GM23338 (cell line): ENCODE results near the gene ACP5. TPM values are rescaled to one million over a fixed set of nuclear protein-coding genes. Genes with fewer than 3 reads are reported as not detected.
A peak's percentile ranks its signal among the peaks of the same experiment; 100 is the strongest.

ENCODE experiments used
- ATAC-seq: fragments of 200-7000 bp; cut with Tn5 transposase; 3 replicates; pipeline ENCODE4 v1.9.1; 2020
- DNase-seq: peaks from one replicate; pipeline ENCODE4 v3.0.0-alpha.2; 2015; ENCODE audit warnings: low spot score
- H2AFZ ChIP-seq: fragments of 200-600 bp; sonication (generic); 2 replicates; pipeline ENCODE4 v1.8.0; 2016; ENCODE audit warnings: antibody characterized with exemption, mild to moderate bottlenecking, moderate library complexity
- H3F3A ChIP-seq: fragments of 200-600 bp; sonication (generic); replicated peaks from 2 replicates; pipeline ENCODE4 v1.8.0; 2017; ENCODE audit warnings: antibody characterized with exemption, mixed run types, low read depth
- H3K27ac ChIP-seq: fragments of 200-600 bp; sonication (generic); 2 replicates; pipeline ENCODE4 v1.6.1; 2016; ENCODE audit warnings: low read depth
- H3K27me3 ChIP-seq: fragments of 200-600 bp; sonication (generic); 2 replicates; pipeline ENCODE4 v1.8.0; 2016; ENCODE audit warnings: mild to moderate bottlenecking, mixed run types, moderate library complexity; ENCODE audit not compliant: insufficient read depth
- H3K36me3 ChIP-seq: fragments of 200-600 bp; sonication (generic); 2 replicates; pipeline ENCODE4 v1.8.0; 2016; ENCODE audit warnings: mild to moderate bottlenecking; ENCODE audit not compliant: insufficient read depth
- H3K4me1 ChIP-seq: fragments of 200-600 bp; sonication (generic); 2 replicates; pipeline ENCODE4 v1.8.0; 2016; ENCODE audit warnings: mild to moderate bottlenecking, moderate library complexity; ENCODE audit not compliant: insufficient read depth
- H3K4me2 ChIP-seq: fragments of 200-600 bp; sonication (generic); 2 replicates; pipeline ENCODE4 v1.7.1; 2017; ENCODE audit warnings: mixed run types
- H3K4me3 ChIP-seq: fragments of 200-600 bp; sonication (generic); 2 replicates; pipeline ENCODE4 v1.6.1; 2016; ENCODE audit warnings: mixed run types
- H3K79me2 ChIP-seq: fragments of 200-600 bp; sonication (generic); replicated peaks from 2 replicates; pipeline ENCODE4 v1.8.0; 2017; ENCODE audit warnings: mild to moderate bottlenecking; ENCODE audit not compliant: insufficient read depth
- H3K9me2 ChIP-seq: fragments of 200-600 bp; sonication (generic); 2 replicates; pipeline ENCODE4 v1.8.0; 2017; ENCODE audit not compliant: insufficient read depth
- H4K20me1 ChIP-seq: fragments of 200-600 bp; sonication (generic); replicated peaks from 2 replicates; pipeline ENCODE4 v1.8.0; 2017; ENCODE audit warnings: mild to moderate bottlenecking; ENCODE audit not compliant: insufficient read depth
- H3K27ac Mint-ChIP-seq: 2 replicates; pipeline ENCODE4 v1.8.0; 2020; ENCODE audit warnings: inconsistent platforms, mild to moderate bottlenecking, moderate library complexity, mixed read lengths
- H3K27me3 Mint-ChIP-seq: 3 replicates; pipeline ENCODE4 v1.8.0; 2022; ENCODE audit warnings: low read depth, mild to moderate bottlenecking, moderate library complexity, mixed read lengths, inconsistent platforms; ENCODE audit not compliant: insufficient read depth, poor library complexity
- H3K36me3 Mint-ChIP-seq: 3 replicates; pipeline ENCODE4 v1.8.0; 2021; ENCODE audit warnings: low read depth, mild to moderate bottlenecking, inconsistent platforms, moderate library complexity, mixed read lengths
- H3K4me1 Mint-ChIP-seq: 3 replicates; pipeline ENCODE4 v1.8.0; 2020; ENCODE audit warnings: mild to moderate bottlenecking, inconsistent platforms, mixed read lengths
- H3K4me3 Mint-ChIP-seq: 3 replicates; pipeline ENCODE4 v1.8.0; 2021; ENCODE audit warnings: moderate library complexity, mild to moderate bottlenecking, inconsistent platforms, mixed read lengths
- H3K9me3 Mint-ChIP-seq: 3 replicates; pipeline ENCODE4 v1.8.0; 2020; ENCODE audit warnings: moderate library complexity, mild to moderate bottlenecking, inconsistent platforms, mixed read lengths
- CREB1 ChIP-seq: fragments of 250-450 bp; sonication (Bioruptor Pico); IDR thresholded peaks from 2 replicates; pipeline ENCODE4 v1.5.0; 2020; ENCODE audit warnings: low read depth, mild to moderate bottlenecking, moderate library complexity
- CTCF ChIP-seq, 2 experiments: fragments of 200-600 bp in 1 of 2; sonication (generic) in 1 of 2; conservative IDR thresholded peaks; 2 replicates each; pipeline versions ENCODE4 v1.5.1 to v1.6.1; 2016 to 2017; ENCODE audit warnings: antibody characterized with exemption in 2 of 2, low read depth in 2 of 2, mild to moderate bottlenecking in 2 of 2, moderate library complexity in 1 of 2
- ETS1 ChIP-seq: IDR thresholded peaks from 2 replicates; pipeline ENCODE4 v1.6.1; 2016; ENCODE audit warnings: antibody characterized with exemption
- EZH2 ChIP-seq: fragments of 200-600 bp; sonication (generic); IDR thresholded peaks from one replicate; pipeline ENCODE4 v1.8.0; 2017; ENCODE audit warnings: antibody characterized with exemption, mild to moderate bottlenecking, low read depth; ENCODE audit not compliant: unreplicated experiment
- EZH2phosphoT487 ChIP-seq: fragments of 200-600 bp; sonication (generic); IDR thresholded peaks from one replicate; pipeline ENCODE4 v1.8.1; 2018; ENCODE audit warnings: antibody characterized with exemption; ENCODE audit not compliant: unreplicated experiment
- JUNB ChIP-seq: IDR thresholded peaks from one replicate; pipeline ENCODE4 v1.6.1; 2016; ENCODE audit warnings: antibody characterized with exemption; ENCODE audit not compliant: unreplicated experiment
- NANOG ChIP-seq: IDR thresholded peaks from 2 replicates; pipeline ENCODE4 v1.6.1; 2016; ENCODE audit warnings: antibody characterized with exemption, borderline replicate concordance
- POLR2AphosphoS5 ChIP-seq: IDR thresholded peaks from 2 replicates; pipeline ENCODE4 v1.6.1; 2016; ENCODE audit warnings: antibody characterized with exemption, low read depth
- REST ChIP-seq: IDR thresholded peaks from one replicate; pipeline ENCODE4 v1.6.1; 2018; ENCODE audit warnings: antibody characterized with exemption; ENCODE audit not compliant: unreplicated experiment
- STAT1 ChIP-seq: IDR thresholded peaks from one replicate; pipeline ENCODE4 v1.6.1; 2016; ENCODE audit warnings: antibody characterized with exemption; ENCODE audit not compliant: unreplicated experiment
- ZNF114 ChIP-seq: fragments of 250-450 bp; sonication (Bioruptor Pico); IDR thresholded peaks from 2 replicates; pipeline ENCODE4 v1.5.0; 2020; ENCODE audit warnings: mild to moderate bottlenecking, moderate library complexity
- ZNF331 ChIP-seq: fragments of 250-450 bp; sonication (Bioruptor Pico); IDR thresholded peaks from 2 replicates; pipeline ENCODE4 v1.5.0; 2020; ENCODE audit warnings: low read depth, mild to moderate bottlenecking, moderate library complexity
- ZNF462 ChIP-seq: fragments of 250-450 bp; sonication (Bioruptor Pico); IDR thresholded peaks from 2 replicates; pipeline ENCODE4 v1.5.0; 2020; ENCODE audit warnings: mild to moderate bottlenecking, moderate library complexity
- long read RNA-seq: library from polyadenylated mRNA; unstranded; transcript quantifications from one replicate; pipeline ENCODE4 v2.0.0, GENCODE V29; 2020; ENCODE audit not compliant: unreplicated experiment
- polyA plus RNA-seq: library from polyadenylated mRNA; unstranded; fragments of >200 nt; fragmentation: Nextera tagmentation; extraction: Ambion mirVana; gene quantifications from 2 replicates; pipeline ENCODE4 v1.2.1, GENCODE V29; 2016
- total RNA-seq: library from RNA; depleted of rRNA; stranded (reverse); fragments of >200 nt; shearing (Covaris generic); gene quantifications from 2 replicates; pipeline ENCODE4 v1.2.3, GENCODE V29; 2014; rRNA removed

Gene ACP5
- total RNA-seq (12.4 and 12.8 TPM in 2 replicates), polyA plus RNA-seq (5.6 and 6.7 TPM in 2 replicates)
- long read RNA-seq, partial matches to known transcripts: 0 of 1 reads
- long read RNA-seq, other reads (novel, unspliced or antisense): 0 of 1 reads

- Histone ChIP-seq H3K4me2 (peak within 1 kb of the TSS; percentile 83), H2AFZ (peak within 1 kb of the TSS; percentile 96), H3K79me2 (no peaks in the 10 kb centered on the region), H3K4me1 (no peaks in the 10 kb centered on the region), H4K20me1 (no peaks in the 10 kb centered on the region), H3F3A (0 out of 2 replicates have a peak, but pooled peaks cover 3% of the 10 kb centered on the region), H3K36me3 (no peaks in the 10 kb centered on the region), H3K4me3 (peak within 1 kb of the TSS; percentile 70), H3K27ac (no peak within 1 kb of the TSS), H3K9me2 (no peaks in the 10 kb centered on the region), H3K27me3 (peaks cover 6% of the 10 kb centered on the region; the same call in 1 of the 2 replicates)
- Mint-ChIP-seq H3K4me1 (peaks cover 9% of the 10 kb centered on the region; the same call in 1 of the 3 replicates), H3K27me3 (peaks cover 17% of the 10 kb centered on the region), H3K27ac (no peak within 1 kb of the TSS), H3K36me3 (no peaks in the 10 kb centered on the region), H3K9me3 (no peaks in the 10 kb centered on the region), H3K4me3 (peak within 1 kb of the TSS; percentile 62)
- DNase-seq (no peak), ATAC-seq (peak; percentile 6; the same call in 2 of the 3 replicates)
- TF ChIP-seq ZNF331 (CRISPR knock-in tag) (no peak), CREB1 (no peak), ZNF114 (CRISPR knock-in tag) (no peak), EZH2phosphoT487 (no peak), STAT1 (no peak), REST (no peak), ZNF462 (CRISPR knock-in tag) (no peak), EZH2 (no peak), CTCF (conservative IDR thresholded peaks at IDR 0.05; ENCODE audit: low read depth in 2 of 2) (no peak), ETS1 (no peak), POLR2AphosphoS5 (no peak), NANOG (no peak), JUNB (no peak)
These were observed at the start of gene ACP5 for GRCh38 chr19:11577451-11578257. ACP5 (minus strand) TSS chr19:11577645; CDS start chr19:11577317, 328 bp downstream.
